Neural cell (in vitro differentiated cells): ENCODE measurements around the gene ST6GALNAC5.

Experiments
- CTCF ChIP-seq: fragments of 450-650 bp; IDR thresholded peaks from 2 replicates; pipeline ENCODE4 v1.5.1; 2014; ENCODE audit warnings: antibody characterized with exemption, mild to moderate bottlenecking, moderate library complexity; ENCODE audit not compliant: poor library complexity, severe bottlenecking
- EP300 ChIP-seq: fragments of 450-650 bp; conservative IDR thresholded peaks from 2 replicates; pipeline ENCODE4 v1.6.1; 2014; ENCODE audit warnings: antibody characterized with exemption, mild to moderate bottlenecking, moderate library complexity; ENCODE audit not compliant: poor library complexity, severe bottlenecking
- EZH2 ChIP-seq: fragments of 200-600, 300-800 bp; shearing (Covaris generic), sonication (generic); IDR thresholded peaks from 2 replicates; pipeline ENCODE4 v1.6.1; 2014; ENCODE audit warnings: antibody characterized with exemption, low read length, borderline replicate concordance, mild to moderate bottlenecking; ENCODE audit not compliant: insufficient read depth, poor library complexity, severe bottlenecking
- POLR2AphosphoS5 ChIP-seq: IDR thresholded peaks from 2 replicates; pipeline ENCODE4 v1.6.1; 2012
- REST ChIP-seq: IDR thresholded peaks from 2 replicates; pipeline ENCODE4 v1.6.1; 2012; ENCODE audit warnings: borderline replicate concordance

- TF ChIP-seq CTCF: no peak
- no peak for TF ChIP-seq POLR2AphosphoS5
- no peak for TF ChIP-seq REST
- no peak for TF ChIP-seq EP300
- TF ChIP-seq EZH2: no peak
Measured at GRCh38 chr1:76944942-76945341, 77.7 kb downstream of the ST6GALNAC5 start.
